Cardiac muscle cell (in vitro differentiated cells and primary cell): Measurements from ENCODE around the gene CCDC89. TPM values are rescaled to one million over a fixed set of nuclear protein-coding genes. Genes with fewer than 3 reads are reported as not detected.
"Not testable (repeated sequence)": the region's sequence is repeated elsewhere in the genome, so short reads cannot be mapped to it uniquely, and the experiment has no call there.

Source experiments
- DNase-seq, 2 donors: peaks; one replicate each; pipeline versions ENCODE4 v3.0.0 to v3.0.0-alpha.2; 2010 to 2017; ENCODE audit warnings: low read depth in 1 of 2, low spot score in 1 of 2
- H3K27ac ChIP-seq: fragments of 200-600 bp; sonication (generic); 2 replicates; pipeline ENCODE4 v1.5.1; 2016
- H3K27me3 ChIP-seq: fragments of 200-600 bp; sonication (generic); 2 replicates; pipeline ENCODE4 v1.6.0; 2016; ENCODE audit warnings: control low read depth
- H3K36me3 ChIP-seq: fragments of 200-600 bp; sonication (generic); 2 replicates; pipeline ENCODE4 v1.5.1; 2016; ENCODE audit warnings: control low read depth
- H3K4me1 ChIP-seq: fragments of 200-600 bp; sonication (generic); 2 replicates; pipeline ENCODE4 v1.8.1; 2017; ENCODE audit warnings: low read depth, mild to moderate bottlenecking, mixed run types
- H3K4me3 ChIP-seq: fragments of 200-600 bp; sonication (generic); 2 replicates; pipeline ENCODE4 v1.5.1; 2016; ENCODE audit warnings: mild to moderate bottlenecking
- H3K9me3 ChIP-seq: fragments of 200-600 bp; sonication (generic); 2 replicates; pipeline ENCODE4 v1.5.1; 2017; ENCODE audit warnings: low read depth, mild to moderate bottlenecking, control low read depth
- CTCF ChIP-seq: IDR thresholded peaks from 2 replicates; pipeline ENCODE4 v1.5.1; 2012; ENCODE audit warnings: low read depth, mild to moderate bottlenecking, low read length
- polyA plus RNA-seq: library from polyadenylated mRNA; unstranded; fragments of >200 nt; fragmentation: Nextera tagmentation; extraction: Ambion mirVana; gene quantifications from 2 replicates; pipeline ENCODE4 v1.2.1, GENCODE V29; 2016
- total RNA-seq: library from RNA; depleted of rRNA; stranded (reverse); fragments of >200 nt; gene quantifications from 2 replicates; pipeline ENCODE4 v1.2.3, GENCODE V29; 2016

CCDC89 gene
- total and polyA plus RNA-seq, 2 experiments from 2014 or later = 0.45 to 1.1 TPM

DNA sequence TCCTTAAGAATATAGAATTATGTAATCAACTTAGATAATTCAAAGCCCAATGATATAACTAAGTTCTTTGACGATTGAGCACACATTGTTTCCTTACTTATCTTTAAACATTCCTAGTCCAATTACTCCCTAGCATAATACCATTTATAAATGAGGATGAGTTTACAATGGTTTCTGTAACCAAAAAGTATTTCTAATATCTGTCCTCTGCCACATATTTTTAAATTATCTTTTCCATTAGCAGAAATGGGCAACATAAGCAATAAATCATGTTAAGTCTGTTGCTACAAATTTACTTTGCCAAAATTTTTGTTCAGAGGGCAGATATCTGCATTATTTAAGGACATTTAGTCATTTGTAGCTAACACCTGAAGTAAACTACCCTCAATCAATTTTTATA, 27.8 kb downstream of the CCDC89 start:
- TF ChIP-seq CTCF = no peak
- Histone ChIP-seq H3K4me1 (peaks cover 32% of the 10 kb centered on the region), H3K27me3 (no peaks in the 10 kb centered on the region), H3K9me3 (no peaks in the 10 kb centered on the region), H3K36me3 (peaks cover 63% of the 10 kb centered on the region), H3K27ac (no peak overlapping the region), H3K4me3 (no peak overlapping the region)
- peak in 1 of 2 donors; percentile 33 for DNase-seq

GRCh38 chr11:85656777-85657176, 29.2 kb downstream of the CCDC89 start:
- Histone ChIP-seq H3K27me3 (no peaks in the 10 kb centered on the region), H3K9me3 (no peaks in the 10 kb centered on the region), H3K4me3 (no peak overlapping the region), H3K27ac (no peak overlapping the region), H3K4me1 (peaks cover 22% of the 10 kb centered on the region), H3K36me3 (peaks cover 59% of the 10 kb centered on the region)
- DNase-seq = no peak
- TF ChIP-seq CTCF = no peak

DNA sequence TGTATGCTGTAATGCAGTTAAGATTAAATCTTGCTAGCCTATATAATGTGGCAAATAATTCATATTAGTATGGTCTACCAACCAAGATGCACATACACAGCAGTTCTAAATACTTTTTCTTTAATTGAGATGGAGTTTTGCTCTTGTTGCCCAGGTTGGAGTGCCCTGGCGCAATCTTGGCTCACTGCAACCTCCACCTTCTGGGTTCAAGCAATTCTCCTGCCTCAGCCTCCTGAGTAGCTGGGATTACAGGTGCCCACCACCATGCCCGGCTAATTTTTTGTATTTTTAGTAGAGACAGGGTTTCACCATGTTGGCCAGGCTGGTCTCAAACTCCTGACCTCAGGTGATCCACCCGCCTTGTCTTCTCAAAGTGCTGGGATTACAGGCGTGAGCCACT, 31.7 kb downstream of the CCDC89 start:
- H3K4me3 ChIP-seq, H3K9me3 ChIP-seq, H3K27ac ChIP-seq, H3K27me3 ChIP-seq, DNase-seq, H3K4me1 ChIP-seq: not testable (repeated sequence)
- H3K36me3 ChIP-seq = peaks cover 43% of the 10 kb centered on the region

- TF ChIP-seq CTCF = no peak
- H3K27me3 ChIP-seq = no peaks in the 10 kb centered on the region
- peaks cover 30% of the 10 kb centered on the region for H3K36me3 ChIP-seq
- H3K27ac ChIP-seq = peak overlapping the region; percentile 59
- H3K4me1 ChIP-seq = peaks cover 9% of the 10 kb centered on the region
- H3K9me3 ChIP-seq = no peaks in the 10 kb centered on the region
- DNase-seq = no peak
- H3K4me3 ChIP-seq = no peak overlapping the region
Observed at GRCh38 chr11:85652786-85653447, 33.1 kb downstream of the CCDC89 start.

DNA sequence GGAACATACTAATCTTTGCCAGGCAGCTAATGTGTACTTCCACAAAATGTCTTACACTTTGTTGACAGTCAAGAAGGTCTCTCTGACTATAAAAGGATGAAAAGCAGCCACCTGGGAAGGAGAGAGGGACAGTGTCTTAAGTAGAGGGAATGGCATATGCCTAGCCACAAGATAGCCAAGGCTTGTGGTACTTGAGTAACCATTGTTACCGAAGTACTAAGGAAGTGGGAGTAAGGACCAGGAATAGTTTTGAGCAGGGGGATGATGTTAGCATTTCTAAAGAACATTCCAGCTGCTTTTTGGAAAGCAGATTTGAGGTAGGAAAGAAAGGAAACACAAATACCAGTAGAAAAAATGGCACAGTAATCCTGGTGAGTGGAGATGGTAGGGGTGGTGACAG, 34.9 kb downstream of the CCDC89 start:
- peaks cover 9% of the 10 kb centered on the region for H3K4me1 ChIP-seq
- H3K27ac ChIP-seq = no peak overlapping the region
- no peak overlapping the region for H3K4me3 ChIP-seq
- H3K27me3 ChIP-seq = no peaks in the 10 kb centered on the region
- TF ChIP-seq CTCF = no peak
- H3K9me3 ChIP-seq = no peaks in the 10 kb centered on the region
- H3K36me3 ChIP-seq = peaks cover 13% of the 10 kb centered on the region
- no peak for DNase-seq

GRCh38 chr11:85647604-85648299, 38.2 kb downstream of the CCDC89 start, which contains the start of gene TMEM126A:
Gene TMEM126A, plus strand, starts transcription at chr11:85647967. Its CDS starts 2,289 bp downstream, at chr11:85650256.
- no peaks in the 10 kb centered on the region for H3K9me3 ChIP-seq
- H3K27ac ChIP-seq = peak within 1 kb of the TSS; percentile 92
- H3K36me3 ChIP-seq = no peaks in the 10 kb centered on the region
- DNase-seq = peak; percentile 89 to 94
- peak within 1 kb of the TSS; percentile 52 for H3K4me3 ChIP-seq
- H3K4me1 ChIP-seq = peaks cover 12% of the 10 kb centered on the region
- no peak for TF ChIP-seq CTCF
- H3K27me3 ChIP-seq = no peaks in the 10 kb centered on the region
